Inflammatory macrophage treated with lipopolysaccharide for 1 hour (primary cell): Measurements from ENCODE around the gene EVA1A.
"Not testable (repeated sequence)": the region's sequence is repeated elsewhere in the genome, so short reads cannot be mapped to it uniquely, and the experiment has no call there.

ENCODE experiments used
- DNase-seq, 2 donors: peaks; one replicate each; pipeline ENCODE4 v3.0.0-alpha.2; 2020 to 2022

The EVA1A gene

DNA sequence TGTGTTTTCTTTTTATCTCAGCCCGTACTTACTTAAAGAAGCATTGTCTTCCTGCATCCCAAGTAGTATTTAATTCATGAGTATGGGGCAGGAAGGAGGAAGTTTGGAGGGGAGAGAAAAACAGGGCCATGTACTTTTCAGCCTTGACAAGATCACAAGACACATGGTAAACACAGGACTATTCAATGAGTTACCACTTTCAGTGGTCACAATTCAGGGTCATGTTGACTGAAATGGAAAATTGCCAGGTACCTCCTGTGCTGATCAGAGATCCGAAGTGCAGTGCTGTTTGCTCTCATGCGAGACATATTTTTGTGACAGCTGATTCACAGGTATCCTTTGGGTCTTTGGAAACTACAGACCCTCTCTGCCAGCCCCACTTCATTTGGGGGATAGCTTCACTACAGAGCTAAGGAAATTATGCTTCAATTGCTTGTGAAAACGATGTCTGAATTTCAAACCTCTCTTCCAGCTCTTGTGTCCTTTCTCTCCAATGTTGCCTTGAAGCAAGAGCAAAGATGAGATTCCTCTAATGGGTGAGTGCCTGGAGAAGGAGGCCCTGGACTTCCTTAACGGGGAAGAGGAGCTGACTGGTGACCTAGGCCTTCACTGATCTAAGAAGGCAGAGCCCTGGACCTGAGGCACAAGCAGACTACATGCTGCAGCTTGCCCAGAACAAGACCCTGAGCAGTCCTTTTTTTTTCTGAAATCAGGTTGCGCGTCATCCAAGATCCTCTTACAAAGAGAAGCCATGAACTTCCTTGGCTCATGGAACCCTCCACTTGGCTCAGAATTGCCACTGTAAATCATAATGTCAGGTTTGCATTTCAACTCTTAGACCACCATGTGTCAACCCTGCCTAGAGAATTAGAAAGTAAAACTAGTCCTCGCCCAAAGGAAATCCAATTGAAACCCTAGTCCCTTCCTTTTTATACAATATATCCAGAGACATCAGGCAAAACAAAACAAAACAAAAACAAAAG lies 44.1 kb downstream of the EVA1A start:
- no peak for DNase-seq

- no peak for DNase-seq
These were observed 45.0 kb downstream of the EVA1A start for GRCh38 chr2:75515584-75516368.

GRCh38 chr2:75513616-75514170 lies 47.0 kb downstream of the EVA1A start:
- DNase-seq: no peak

DNA sequence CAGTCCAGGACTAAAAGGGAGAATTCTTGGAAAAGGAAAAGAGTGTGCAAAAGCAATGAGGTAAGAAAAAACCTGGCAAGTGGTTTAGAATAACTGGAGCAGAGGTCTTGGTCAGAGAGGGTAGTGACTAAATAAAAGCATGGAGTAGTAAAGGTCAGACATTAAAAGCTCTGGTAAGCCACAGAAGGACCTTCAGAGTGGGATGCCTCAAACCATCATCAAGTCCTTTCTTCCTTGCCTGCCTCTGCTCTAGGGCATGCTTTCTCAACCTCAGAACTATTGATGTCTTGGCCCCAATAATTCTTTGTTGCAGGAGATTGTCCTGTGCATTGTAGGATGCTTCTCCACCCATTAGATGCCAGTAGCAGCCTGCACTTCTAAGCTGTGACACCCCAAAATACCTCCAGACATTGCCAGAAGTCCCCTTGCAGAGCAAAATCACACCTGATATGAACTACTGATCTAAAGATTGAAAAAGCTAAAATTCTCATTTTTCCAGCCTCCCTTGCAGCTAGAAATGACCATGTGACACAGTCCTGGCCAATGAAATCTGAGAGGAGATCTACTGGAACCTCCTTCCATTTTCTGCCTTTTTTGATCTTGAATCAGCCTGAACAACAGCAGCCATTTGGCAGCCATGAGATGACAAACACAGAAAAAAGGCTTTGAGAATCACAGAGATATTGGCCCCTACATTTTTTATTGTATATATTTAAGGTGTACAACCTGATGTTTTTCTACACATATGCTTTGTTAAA lies 48.1 kb downstream of the EVA1A start:
- no peak for DNase-seq

DNA sequence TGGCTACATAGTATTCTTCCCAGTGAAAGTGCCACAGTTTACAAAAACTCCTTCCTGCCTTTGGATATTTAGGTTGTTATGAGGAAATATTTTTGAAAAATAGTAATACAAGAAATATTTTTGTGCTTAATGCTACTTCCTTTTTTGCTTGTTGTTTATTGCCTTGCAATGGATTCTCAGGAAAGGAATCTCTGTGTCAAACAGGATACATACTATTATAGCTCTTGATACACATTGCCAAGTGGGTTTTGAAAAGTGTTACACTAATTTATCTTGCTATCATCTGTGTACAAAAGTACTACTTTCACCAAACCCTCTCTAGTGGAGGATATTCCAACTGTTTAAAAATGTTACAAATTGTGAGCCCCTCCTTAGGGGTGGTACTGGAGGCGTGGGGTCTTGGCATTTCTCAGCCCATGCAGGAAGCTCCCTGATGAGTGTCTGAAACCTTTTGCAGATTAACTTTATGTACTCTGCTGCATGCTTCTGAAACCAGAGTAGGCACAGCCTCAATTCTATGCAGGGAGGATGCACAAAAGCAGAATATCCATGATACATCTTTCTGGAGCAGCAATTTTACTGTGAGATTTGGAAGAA lies 54.5 kb downstream of the EVA1A start:
- DNase-seq: no peak

- DNase-seq: no peak
These were observed 55.7 kb downstream of the EVA1A start for GRCh38 chr2:75505012-75505411.

GRCh38 chr2:75503048-75503607 lies 57.6 kb downstream of the EVA1A start:
- no peak for DNase-seq

DNA sequence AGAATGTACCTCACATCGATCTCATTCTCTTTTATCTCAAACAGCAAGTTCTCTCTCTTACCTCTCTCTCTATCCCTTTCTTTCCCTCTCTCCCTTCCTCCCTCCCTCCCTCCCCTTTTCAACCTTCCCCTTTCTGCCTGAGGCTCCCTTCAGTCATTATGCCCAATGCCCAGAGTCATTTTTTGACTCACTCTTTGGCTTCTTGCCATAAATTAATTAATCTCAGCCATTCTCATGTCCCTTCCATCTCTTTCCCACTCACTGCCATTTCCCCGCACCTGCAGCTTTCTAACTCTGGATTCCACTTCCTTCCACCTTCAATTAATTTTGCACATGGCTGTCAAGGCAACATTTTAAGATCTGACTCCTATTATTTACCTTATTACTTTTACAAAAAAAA lies 60.1 kb downstream of the EVA1A start:
- no peak for DNase-seq

DNA sequence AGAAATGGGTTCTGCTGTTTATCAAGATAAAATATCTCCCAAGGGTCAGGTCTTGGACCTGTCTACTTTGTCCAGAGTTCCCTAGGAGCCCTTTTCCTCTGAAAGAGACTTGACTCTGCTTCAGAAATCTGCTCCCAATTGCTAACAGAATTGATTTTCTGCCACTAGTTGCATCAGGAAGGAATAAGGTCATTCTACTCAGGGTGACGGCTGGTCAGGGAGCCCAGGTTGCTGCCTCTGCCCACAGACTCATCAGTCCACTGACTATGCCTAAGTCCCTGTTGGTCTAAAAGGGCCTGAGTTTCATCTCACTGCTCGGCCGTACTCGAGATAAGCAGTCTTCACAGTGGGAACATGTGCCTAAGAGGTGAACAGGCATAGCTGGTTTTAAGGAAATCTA lies 61.2 kb downstream of the EVA1A start:
- DNase-seq: no peak

GRCh38 chr2:75498907-75499306 lies 61.8 kb downstream of the EVA1A start:
- DNase-seq: no peak

- no peak for DNase-seq
These were observed 63.5 kb downstream of the EVA1A start for GRCh38 chr2:75497256-75497655.

DNA sequence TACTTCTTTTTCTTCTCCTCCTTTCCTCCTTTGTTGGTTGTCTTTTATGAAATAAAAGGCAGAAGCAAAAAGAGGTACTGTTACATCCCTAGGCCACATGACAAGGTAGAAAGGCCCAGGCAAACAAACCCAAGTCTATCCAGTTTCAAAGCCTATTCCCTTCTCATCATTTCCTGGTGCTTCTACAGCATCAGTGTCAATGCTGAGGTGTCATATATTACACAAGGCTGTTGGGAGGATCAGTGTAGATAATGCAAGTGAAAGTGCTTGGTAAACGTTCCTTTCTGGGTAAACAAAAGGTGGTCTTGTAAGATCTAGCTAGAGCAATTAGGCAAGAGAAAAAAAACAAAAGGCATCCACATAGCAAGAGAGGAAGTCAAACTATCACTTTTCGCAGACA lies 64.9 kb downstream of the EVA1A start:
- DNase-seq: no peak

GRCh38 chr2:75494137-75494769 lies 66.5 kb downstream of the EVA1A start:
- DNase-seq: no peak

DNA sequence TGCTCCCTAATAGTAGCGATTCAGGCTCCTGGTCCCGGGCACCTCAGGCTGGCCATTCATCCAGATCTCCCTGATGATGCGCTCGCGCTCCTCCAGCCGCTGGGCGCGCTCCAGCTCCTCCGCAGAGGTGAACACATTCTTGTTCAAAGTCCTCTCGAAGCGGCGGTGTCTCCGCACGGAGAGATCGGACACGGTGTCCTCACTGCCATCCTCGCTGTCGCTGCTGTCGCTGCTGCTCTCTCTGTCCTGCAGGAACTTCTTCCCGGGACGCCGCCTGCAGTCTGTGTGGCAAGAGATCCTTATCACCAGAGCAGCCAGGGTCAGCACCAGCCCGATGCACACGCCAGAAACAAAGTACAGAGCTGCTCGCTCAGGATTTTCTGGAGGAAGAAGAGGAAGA lies 67.5 kb downstream of the EVA1A start:
- no peak for DNase-seq

GRCh38 chr2:75491129-75491753 lies 69.5 kb downstream of the EVA1A start:
- no peak for DNase-seq

DNA sequence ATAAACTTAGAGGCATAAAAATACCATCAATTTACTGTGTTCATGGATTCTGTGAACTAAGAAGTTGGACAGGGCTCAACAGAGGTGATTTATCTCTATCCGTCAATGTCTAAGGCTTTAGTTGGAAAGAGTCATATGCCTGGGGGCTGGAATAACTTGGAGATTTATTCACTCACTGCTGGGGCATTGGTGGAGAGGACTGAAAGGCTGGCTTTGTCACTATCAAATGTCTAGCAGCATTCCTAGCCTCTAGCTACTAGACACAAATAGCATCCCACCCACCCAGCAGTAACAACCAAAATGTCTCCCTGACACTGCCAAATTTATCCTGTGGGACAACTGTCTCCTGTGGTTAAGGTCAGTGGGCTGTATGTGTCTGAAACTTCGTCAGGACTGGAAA lies 71.0 kb downstream of the EVA1A start:
- DNase-seq: no peak

GRCh38 chr2:75488157-75488556 lies 72.6 kb downstream of the EVA1A start:
- DNase-seq: no peak

- DNase-seq: not testable (repeated sequence)
These were observed 74.0 kb downstream of the EVA1A start for GRCh38 chr2:75486735-75487134.

GRCh38 chr2:75484840-75485239 lies 75.9 kb downstream of the EVA1A start:
- DNase-seq: no peak

DNA sequence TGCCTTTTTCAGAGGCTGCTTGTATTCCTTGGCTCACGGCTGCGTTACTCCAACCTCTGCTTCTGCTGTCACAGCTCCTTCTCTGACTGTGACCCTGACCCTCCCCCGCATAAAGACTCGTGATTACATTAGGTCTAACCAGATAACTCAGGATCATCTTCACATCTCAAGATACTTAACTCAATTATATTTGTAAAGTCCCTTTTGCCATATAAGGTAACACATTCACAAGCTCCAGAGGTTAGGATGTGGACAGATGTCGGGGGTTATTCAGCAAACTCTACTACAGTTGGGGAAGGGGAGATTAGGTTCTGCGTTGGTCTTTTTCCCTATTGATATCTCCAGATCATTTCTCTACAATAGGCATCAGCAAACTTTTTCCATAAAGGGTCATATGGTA lies 76.9 kb downstream of the EVA1A start:
- DNase-seq: no peak

GRCh38 chr2:75482398-75482797 lies 78.3 kb downstream of the EVA1A start:
- no peak for DNase-seq
